HG03432 (cell line): ENCODE results near the gene DDIT4.
"Not testable (repeated sequence)": the region's sequence is repeated elsewhere in the genome, so short reads cannot be mapped to it uniquely, and the experiment has no call there.

Experiments used
- ATAC-seq: cut with Tn5 transposase; IDR thresholded peaks from one replicate; pipeline ENCODE4 v1.9.1; 2021; ENCODE audit warnings: mild to moderate bottlenecking, moderate library complexity; ENCODE audit not compliant: unreplicated experiment

The DDIT4 gene

DNA sequence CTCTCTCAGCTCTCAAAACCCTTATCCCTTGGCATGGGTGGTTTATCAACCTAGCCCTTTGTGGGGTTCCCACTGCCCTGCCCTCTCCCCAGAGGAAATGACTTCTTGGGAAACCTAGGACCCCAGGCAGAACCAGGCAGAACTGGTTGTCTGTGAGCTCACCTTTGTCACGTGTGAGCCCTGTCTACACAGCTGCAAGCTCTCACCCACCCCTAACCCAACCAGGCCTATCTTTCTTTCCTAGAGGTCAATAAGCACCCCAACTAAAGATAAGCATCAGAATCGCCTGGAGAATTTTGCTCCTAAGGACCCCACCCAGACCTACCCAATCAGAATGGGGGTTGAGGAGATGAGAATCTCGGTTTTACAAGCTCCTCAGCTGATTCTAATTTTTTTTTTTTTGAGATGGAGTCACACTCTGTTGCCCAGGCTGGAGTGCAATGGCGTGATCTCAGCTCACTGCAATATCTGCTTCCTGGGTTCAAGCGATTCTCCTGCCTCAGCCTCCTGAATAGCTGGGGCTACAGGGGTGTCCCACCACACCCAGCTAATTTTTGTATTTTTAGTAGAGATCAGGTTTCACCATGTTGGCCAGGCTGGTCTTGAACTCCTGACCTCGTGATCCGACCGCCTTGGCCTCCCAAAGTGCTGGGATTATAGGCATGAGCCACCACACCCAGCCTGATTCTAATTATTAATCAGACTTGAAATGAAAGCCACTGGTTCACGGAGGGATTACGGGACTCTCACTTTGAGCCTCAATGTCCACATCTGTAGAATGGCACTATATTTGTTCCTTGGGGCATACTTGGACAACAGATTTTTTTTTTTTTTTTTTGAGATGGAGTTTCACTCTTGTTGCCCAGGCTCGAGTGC lies 7.5 kb upstream of the DDIT4 start:
- no peak for ATAC-seq

- ATAC-seq: no peak
Observed at GRCh38 chr10:72267381-72267780, 6.3 kb upstream of the DDIT4 start.

DNA sequence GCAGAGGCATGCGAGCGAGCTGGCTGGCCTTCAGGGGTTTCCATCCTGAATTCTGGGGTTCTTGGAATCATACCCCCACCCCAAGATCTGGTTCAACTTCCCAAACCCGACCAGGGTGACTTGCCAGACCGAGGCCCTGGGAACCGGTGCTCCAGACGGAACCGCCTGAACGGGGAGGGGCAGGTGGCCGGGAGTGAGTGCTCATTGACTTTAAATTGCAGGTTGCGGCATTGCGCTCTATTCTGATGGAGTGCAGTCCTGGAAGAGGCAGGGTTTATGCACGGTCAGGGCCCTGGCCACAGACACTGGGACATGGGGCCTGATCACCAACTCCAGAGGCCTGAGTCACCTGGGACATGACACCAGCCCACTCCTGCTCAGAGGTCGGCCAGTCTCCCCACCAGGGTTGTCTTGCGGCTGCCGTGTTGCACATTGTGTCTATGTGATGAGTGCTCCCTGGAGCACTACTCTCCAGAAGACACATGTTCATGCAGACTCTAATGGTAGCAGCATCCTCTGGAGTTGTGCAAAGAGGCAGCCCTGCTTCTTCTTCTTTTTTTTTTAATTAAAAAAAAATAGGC lies 5.8 kb upstream of the DDIT4 start:
- no peak for ATAC-seq

GRCh38 chr10:72268475-72269200 lies 5.1 kb upstream of the DDIT4 start:
- not testable (repeated sequence) for ATAC-seq

DNA sequence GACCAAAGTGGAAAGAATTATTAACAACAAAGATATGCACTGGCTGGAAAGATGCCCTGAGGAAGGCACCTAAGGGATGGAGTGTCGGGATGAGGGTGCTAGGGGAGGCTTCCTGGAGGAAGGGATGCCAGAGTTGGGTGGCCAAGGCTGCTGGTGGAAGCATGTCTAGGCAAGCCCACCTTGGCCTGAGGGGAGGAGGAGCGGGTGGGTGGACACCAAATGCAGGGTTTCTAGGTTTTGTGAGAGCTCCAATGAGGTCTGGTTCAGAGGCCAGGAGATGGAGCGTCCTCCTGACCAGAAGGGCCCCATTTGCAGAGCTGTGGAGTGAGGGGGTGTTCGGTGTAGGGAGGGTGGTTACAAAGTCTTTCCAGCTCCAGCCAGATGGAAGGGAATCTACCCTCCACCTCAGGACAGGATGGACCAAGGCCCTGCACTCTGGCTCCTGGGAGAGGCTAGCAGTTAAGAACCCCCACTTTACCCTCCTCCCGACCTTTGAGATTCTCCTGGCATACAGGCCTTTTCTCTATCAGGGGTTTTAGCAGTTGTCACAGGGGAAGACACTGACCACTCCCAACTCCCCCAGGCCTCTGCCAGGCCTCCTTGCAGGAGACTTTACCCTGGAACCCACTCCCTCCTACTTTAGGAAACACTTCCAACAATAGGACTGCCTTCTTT lies 3.0 kb upstream of the DDIT4 start:
- no peak for ATAC-seq

DNA sequence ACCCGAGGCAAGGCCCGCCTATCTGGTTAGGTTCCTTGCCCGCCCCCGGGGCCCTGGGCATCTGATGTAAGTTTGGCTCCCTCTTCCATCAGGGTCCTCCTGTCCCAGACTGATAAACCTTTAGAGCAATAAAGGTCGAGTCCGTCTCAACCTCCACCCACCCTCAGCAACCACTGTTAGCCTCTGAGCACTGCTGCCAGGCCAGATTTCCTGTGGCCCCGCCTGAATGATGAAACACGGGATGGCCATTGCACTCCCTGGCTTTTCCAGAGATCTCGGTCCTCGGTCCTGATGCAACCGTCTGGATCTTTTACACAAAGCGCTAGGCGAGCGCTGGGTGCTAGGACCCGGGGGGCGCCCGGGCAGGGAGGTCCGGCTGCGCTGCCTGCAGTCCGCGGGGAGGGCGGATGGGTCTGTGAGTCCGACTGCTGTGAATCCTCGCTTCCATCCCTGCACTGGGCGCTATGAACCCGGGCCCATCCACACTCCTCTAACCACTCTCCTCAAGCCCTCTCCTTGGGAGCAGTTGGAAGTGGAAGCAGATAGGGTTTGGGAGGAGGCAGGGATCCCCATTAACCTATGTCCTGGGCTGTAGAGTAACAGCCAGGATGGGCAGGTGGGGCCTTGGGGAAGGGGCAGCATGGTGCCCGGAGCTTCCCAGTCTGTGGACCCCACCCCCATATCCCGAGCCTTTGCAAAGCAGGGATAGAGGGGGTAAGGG lies 875 bp upstream of the DDIT4 start:
- ATAC-seq: peak; percentile 26

- ATAC-seq: peak; percentile 2
Observed at GRCh38 chr10:72274213-72274729, 547 bp downstream of the DDIT4 start.

- no peak for ATAC-seq
Observed at GRCh38 chr10:72274730-72275350, 1.1 kb downstream of the DDIT4 start.

DNA sequence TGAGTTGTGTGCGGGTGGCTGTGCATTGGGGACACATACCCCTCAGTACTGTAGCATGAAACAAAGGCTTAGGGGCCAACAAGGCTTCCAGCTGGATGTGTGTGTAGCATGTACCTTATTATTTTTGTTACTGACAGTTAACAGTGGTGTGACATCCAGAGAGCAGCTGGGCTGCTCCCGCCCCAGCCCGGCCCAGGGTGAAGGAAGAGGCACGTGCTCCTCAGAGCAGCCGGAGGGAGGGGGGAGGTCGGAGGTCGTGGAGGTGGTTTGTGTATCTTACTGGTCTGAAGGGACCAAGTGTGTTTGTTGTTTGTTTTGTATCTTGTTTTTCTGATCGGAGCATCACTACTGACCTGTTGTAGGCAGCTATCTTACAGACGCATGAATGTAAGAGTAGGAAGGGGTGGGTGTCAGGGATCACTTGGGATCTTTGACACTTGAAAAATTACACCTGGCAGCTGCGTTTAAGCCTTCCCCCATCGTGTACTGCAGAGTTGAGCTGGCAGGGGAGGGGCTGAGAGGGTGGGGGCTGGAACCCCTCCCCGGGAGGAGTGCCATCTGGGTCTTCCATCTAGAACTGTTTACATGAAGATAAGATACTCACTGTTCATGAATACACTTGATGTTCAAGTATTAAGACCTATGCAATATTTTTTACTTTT lies 1.8 kb downstream of the DDIT4 start:
- no peak for ATAC-seq

DNA sequence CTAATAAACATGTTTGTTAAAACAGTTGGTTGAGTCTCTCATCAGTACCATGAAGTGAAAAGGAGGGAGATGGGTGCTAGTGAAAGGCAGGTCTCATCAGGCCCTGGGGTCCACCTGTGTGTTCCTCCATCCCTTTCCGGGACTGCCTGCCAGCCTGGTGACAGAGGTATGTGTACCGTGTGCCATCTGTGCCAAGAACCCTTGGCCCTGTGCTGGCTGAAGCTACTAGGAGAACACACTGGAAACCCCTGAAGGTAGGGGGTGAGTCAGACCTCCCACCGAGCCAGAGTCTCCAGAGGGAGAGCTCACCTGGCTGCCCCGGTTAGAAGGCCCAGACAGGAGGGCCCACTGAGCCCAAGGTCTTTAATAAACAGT lies 2.3 kb downstream of the DDIT4 start:
- ATAC-seq: no peak

DNA sequence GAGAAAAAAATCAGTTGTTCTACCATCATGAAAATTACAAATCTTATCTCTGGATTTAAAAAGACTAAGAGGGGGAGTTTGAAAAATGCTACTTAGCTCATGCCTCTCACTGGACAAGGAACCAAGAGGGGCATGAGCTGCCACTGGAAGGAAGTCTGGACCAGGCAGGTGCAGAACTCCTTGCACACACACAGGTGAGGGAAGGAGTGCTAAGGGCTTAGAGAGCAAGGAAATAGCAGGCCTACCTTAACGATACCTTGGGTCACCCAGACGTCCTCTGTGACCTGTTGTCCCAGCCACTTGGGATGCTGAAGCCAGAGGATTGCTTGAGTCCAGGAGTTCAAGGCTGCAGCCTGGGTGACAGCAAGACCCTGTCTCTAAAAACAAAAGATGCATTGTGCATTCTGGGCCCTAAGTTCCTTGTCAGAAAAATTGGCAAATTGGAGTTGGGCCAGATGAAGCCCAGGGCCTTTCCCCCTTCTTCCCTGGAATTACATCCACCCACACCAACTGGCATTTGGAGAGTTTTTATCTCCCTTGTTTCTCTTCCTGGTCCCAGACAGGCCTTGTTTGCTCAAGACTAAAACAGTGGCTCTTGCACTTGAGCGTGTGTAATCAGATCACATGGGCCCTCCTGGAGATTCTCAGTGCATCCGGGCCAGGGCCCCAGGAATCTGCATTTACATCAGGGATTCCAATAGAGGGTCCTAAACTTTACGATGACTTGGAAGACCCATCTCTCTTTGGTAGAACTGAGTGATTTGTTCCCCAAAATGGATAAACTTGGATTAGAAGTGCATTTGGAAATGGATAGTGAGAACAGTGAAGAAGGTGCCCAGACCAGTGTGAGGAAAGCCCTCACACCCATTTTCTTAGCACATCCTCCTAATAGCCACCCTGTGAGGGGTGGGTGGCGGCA lies 3.0 kb downstream of the DDIT4 start:
- ATAC-seq: no peak

- ATAC-seq: no peak
Observed at GRCh38 chr10:72277340-72277995, 3.7 kb downstream of the DDIT4 start.

GRCh38 chr10:72277996-72278667 lies 4.4 kb downstream of the DDIT4 start:
- no peak for ATAC-seq

GRCh38 chr10:72278668-72279393 lies 5.1 kb downstream of the DDIT4 start:
- ATAC-seq: no peak

DNA sequence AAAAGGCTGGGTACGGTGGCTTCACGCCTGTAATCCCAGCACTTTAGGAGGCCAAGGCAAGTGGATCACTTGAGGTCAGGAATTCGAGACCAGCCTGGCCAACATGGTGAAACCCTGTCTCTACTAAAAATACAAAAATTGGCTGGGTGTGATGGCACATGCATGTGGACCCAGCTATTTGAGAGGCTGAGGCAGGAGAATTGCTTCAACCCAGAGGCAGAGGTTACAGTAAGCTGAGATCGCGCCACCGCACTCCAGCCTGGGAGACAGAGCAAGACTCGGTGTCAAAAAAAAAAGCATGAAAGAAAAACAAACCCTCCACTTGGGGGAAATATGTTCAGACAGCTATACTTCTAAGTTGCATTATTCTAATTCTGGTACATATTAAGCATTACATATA lies 5.9 kb downstream of the DDIT4 start:
- not testable (repeated sequence) for ATAC-seq

GRCh38 chr10:72283131-72283530 lies 9.4 kb downstream of the DDIT4 start:
- ATAC-seq: no peak
